Mesendoderm (in vitro differentiated cells): ENCODE measurements around the gene WEE1.

Source experiments
- DNase-seq: peaks from one replicate; pipeline ENCODE4 v3.0.0; 2013
- H2AK5ac ChIP-seq: 2 replicates; pipeline ENCODE4 v1.6.1; 2013; ENCODE audit warnings: low read length, inconsistent platforms
- H2BK120ac ChIP-seq: 2 replicates; pipeline ENCODE4 v1.6.1; 2013; ENCODE audit warnings: low read depth, mild to moderate bottlenecking, low read length, moderate library complexity, mixed read lengths
- H2BK15ac ChIP-seq: replicated peaks from 2 replicates; pipeline ENCODE4 v1.6.1; 2013; ENCODE audit warnings: low read depth, mild to moderate bottlenecking, moderate library complexity
- H2BK5ac ChIP-seq: 2 replicates; pipeline ENCODE4 v1.6.1; 2013; ENCODE audit warnings: low read length, inconsistent platforms
- H3K18ac ChIP-seq: 2 replicates; pipeline ENCODE4 v1.6.1; 2013; ENCODE audit warnings: mild to moderate bottlenecking, low read length, mixed read lengths
- H3K23ac ChIP-seq: one replicate; pipeline ENCODE4 v1.6.1; 2013; ENCODE audit warnings: low read length
- H3K27ac ChIP-seq: 2 replicates; pipeline ENCODE4 v1.5.1; 2013; ENCODE audit warnings: low read depth, mild to moderate bottlenecking, inconsistent platforms, low read length, moderate library complexity
- H3K27me3 ChIP-seq: 2 replicates; pipeline ENCODE4 v1.6.1; 2013; ENCODE audit warnings: low read length, control low read depth, mild to moderate bottlenecking, inconsistent platforms; ENCODE audit not compliant: insufficient read depth, poor library complexity
- H3K36me3 ChIP-seq: 2 replicates; pipeline ENCODE4 v1.6.1; 2013; ENCODE audit warnings: low read length, inconsistent platforms; ENCODE audit not compliant: control insufficient read depth, insufficient read depth
- H3K4ac ChIP-seq: one replicate; pipeline ENCODE4 v1.6.1; 2013; ENCODE audit warnings: low read depth, mild to moderate bottlenecking, low read length, moderate library complexity
- H3K4me1 ChIP-seq: 2 replicates; pipeline ENCODE4 v1.6.1; 2013; ENCODE audit warnings: low read depth, low read length, inconsistent platforms; ENCODE audit not compliant: control insufficient read depth
- H3K4me2 ChIP-seq: 2 replicates; pipeline ENCODE4 v1.6.1; 2013; ENCODE audit warnings: low read length
- H3K4me3 ChIP-seq: 2 replicates; pipeline ENCODE4 v1.5.1; 2013; ENCODE audit warnings: mild to moderate bottlenecking, low read length
- H3K56ac ChIP-seq: one replicate; pipeline ENCODE4 v1.6.1; 2013; ENCODE audit warnings: low read length
- H3K79me1 ChIP-seq: 2 replicates; pipeline ENCODE4 v1.6.1; 2013; ENCODE audit warnings: low read length, inconsistent platforms
- H3K79me2 ChIP-seq: 2 replicates; pipeline ENCODE4 v1.6.1; 2013; ENCODE audit warnings: mild to moderate bottlenecking, low read length; ENCODE audit not compliant: control insufficient read depth, insufficient read depth
- H3K9ac ChIP-seq: 2 replicates; pipeline ENCODE4 v1.6.1; 2013; ENCODE audit warnings: low read length, inconsistent platforms
- H4K5ac ChIP-seq: one replicate; pipeline ENCODE4 v1.6.1; 2013; ENCODE audit warnings: low read length
- H4K8ac ChIP-seq: one replicate; pipeline ENCODE4 v1.6.1; 2013; ENCODE audit warnings: low read depth, mild to moderate bottlenecking, control low read depth, low read length, moderate library complexity
- WGBS: extraction: QIAGEN DNeasy Blood & Tissue Kit; methylation state at CpG from one replicate; pipeline ENCODE4 v1.1.7; 2013; ENCODE audit warnings: low lambda C conversion rate, missing lambda C conversion rate; ENCODE audit not compliant: insufficient coverage; ENCODE audit errors: extremely low coverage; 5-methylcytosine and 5-hydroxymethylcytosine counted together

Gene WEE1

DNA sequence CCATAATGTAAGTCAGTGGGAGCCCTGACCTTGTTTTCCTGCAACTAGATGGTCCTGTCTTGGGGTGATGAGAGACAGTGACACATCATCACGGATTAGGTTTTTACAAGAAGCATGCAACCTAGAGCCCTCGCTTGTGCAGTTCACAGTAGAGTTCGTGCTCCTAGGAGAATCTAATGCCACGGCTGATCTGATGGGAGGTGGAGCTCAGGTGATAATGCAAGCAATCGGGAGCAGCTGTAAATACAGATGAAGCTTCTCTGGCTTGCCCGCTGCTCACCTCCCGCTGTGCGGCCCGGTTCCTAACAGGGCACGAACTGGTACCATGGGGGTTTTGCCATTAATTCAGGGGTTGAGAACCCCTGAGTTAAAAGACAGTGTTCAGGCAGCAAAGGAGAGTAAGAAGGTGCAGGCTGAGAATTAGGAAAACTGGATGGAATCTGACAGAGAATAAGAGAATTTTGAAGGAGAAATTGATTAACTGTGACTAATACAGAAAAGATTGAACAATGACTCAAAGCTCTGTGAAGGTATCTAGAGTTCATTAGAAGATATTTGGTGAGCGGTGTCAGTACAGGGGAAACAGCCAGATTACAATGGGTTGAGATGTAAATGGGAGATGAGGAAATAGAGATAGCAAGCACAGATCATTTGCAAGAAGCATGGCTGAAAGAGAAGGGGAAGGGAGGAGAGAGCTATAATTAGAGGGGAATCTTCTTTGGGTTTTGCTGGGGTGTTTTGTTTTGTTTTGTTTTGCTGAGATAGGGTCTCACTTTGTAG, 21.0 kb downstream of the WEE1 start:
- H2BK5ac ChIP-seq, result no peak overlapping the region
- H4K5ac ChIP-seq, result no peak overlapping the region
- no peaks in the 10 kb centered on the region for H3K27me3 ChIP-seq
- no peak overlapping the region for H3K4me3 ChIP-seq
- DNase-seq, result peak; percentile 72
- no CpG with 5 or more reads among the region's 11 CpGs for WGBS
- H3K9ac ChIP-seq, result no peak overlapping the region
- H3K79me2 ChIP-seq, result no peaks in the 10 kb centered on the region
- no peak overlapping the region for H3K4me2 ChIP-seq
- no peak overlapping the region for H2BK15ac ChIP-seq
- H3K36me3 ChIP-seq, result no peaks in the 10 kb centered on the region
- no peak overlapping the region for H2BK120ac ChIP-seq
- H3K56ac ChIP-seq, result peak overlapping the region; percentile 65
- no peaks in the 10 kb centered on the region for H3K79me1 ChIP-seq
- no peak overlapping the region for H3K4ac ChIP-seq
- H3K18ac ChIP-seq, result peak overlapping the region; percentile 39
- H3K4me1 ChIP-seq, result peaks cover 3% of the 10 kb centered on the region
- H3K27ac ChIP-seq, result peak overlapping the region; percentile 55
- H4K8ac ChIP-seq, result no peak overlapping the region
- no peak overlapping the region for H2AK5ac ChIP-seq
- H3K23ac ChIP-seq, result no peak overlapping the region

DNA sequence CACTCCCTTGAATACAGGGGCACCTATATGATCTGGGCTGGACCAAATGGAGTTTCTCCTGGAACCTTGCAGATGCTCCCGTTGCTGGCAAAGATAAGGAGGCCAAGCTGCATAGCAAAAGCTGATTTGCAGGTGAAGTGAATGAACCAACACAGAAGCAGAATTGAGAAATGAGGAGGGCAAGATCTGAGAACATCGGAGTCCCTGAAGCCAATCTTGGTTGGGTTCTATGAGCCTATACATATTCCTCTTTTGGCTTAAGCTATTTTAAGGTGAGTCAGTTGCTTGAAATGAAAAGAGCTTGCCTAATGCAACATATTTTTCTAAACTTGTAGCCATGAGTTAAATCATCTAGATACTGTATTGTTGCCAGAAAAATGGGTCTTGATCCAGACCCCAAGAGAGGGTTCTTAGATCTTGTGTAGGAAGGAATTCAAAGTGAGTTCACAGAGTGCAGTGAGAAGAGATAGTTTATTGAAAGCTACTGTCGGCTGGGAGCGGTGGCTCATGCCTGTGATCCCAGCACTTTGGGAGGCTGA, 23.5 kb downstream of the WEE1 start:
- DNase-seq, result no peak
- WGBS, result no CpG with 5 or more reads among the region's 4 CpGs

DNA sequence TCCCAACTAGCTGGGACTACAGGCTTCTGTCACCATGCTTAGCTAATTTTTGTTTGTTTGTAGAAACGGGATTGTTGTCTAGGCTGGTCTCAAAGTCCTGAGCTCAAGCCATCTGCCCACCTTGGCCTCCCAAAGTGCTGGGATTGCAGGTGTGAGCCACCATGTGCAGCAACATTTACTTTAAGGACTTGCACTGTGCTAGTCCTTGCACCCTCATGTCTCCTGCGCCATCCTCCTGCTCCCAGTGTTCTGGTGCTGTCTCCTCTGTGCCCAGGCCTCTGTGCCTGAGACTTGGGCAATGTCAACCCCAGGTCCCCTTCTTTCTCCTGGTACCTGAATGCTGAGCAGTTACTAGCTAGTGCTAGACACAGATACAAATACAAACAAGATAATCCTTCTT, 26.7 kb downstream of the WEE1 start:
- H2AK5ac ChIP-seq, result peak overlapping the region; percentile 3
- H3K23ac ChIP-seq, result peak overlapping the region; percentile 25
- no peak overlapping the region for H4K8ac ChIP-seq
- no peak overlapping the region for H3K56ac ChIP-seq
- H3K27me3 ChIP-seq, result no peaks in the 10 kb centered on the region
- no peak overlapping the region for H2BK5ac ChIP-seq
- DNase-seq, result no peak
- H3K4me2 ChIP-seq, result no peak overlapping the region
- H3K27ac ChIP-seq, result no peak overlapping the region
- H3K4me1 ChIP-seq, result peaks cover 11% of the 10 kb centered on the region
- no CpG with 5 or more reads among the region's 2 CpGs for WGBS
- H2BK120ac ChIP-seq, result no peak overlapping the region
- no peak overlapping the region for H4K5ac ChIP-seq
- no peak overlapping the region for H2BK15ac ChIP-seq
- no peak overlapping the region for H3K9ac ChIP-seq
- no peaks in the 10 kb centered on the region for H3K79me1 ChIP-seq
- H3K79me2 ChIP-seq, result no peaks in the 10 kb centered on the region
- H3K18ac ChIP-seq, result no peak overlapping the region
- no peaks in the 10 kb centered on the region for H3K36me3 ChIP-seq
- H3K4me3 ChIP-seq, result no peak overlapping the region
- H3K4ac ChIP-seq, result no peak overlapping the region

More for the DNA sequence above, 23.5 kb downstream of the WEE1 start:
- Histone ChIP-seq H2BK15ac (no peak overlapping the region), H3K23ac (no peak overlapping the region), H3K4ac (no peak overlapping the region), H2BK5ac (no peak overlapping the region), H3K79me1 (no peaks in the 10 kb centered on the region), H3K4me2 (no peak overlapping the region), H3K4me3 (no peak overlapping the region), H3K18ac (no peak overlapping the region), H4K5ac (no peak overlapping the region), H3K9ac (no peak overlapping the region), H3K36me3 (no peaks in the 10 kb centered on the region), H2BK120ac (no peak overlapping the region), H3K27ac (no peak overlapping the region), H2AK5ac (no peak overlapping the region), H3K79me2 (no peaks in the 10 kb centered on the region), H4K8ac (no peak overlapping the region), H3K4me1 (peaks cover 14% of the 10 kb centered on the region), H3K56ac (no peak overlapping the region), H3K27me3 (no peaks in the 10 kb centered on the region)

DNA sequence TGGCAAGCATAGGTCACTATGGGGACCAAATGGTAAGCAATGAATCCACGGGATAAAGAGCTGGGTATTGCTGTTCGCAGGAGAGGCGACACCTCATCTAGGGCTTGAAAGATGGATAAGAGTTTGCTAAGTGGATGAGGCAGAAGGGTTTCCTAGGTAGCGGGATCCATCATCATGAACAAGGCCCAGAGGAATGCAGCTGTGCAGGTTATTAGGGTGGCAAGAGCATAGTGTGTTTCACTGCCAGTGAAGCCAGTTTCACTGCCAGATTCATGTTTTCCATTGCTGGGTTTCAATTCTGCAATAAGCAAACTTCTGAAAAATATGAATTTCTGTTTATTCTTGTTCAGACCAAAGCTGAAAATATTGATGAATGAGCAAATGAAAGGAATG, 27.2 kb downstream of the WEE1 start:
- H2BK15ac ChIP-seq, result no peak overlapping the region
- H3K18ac ChIP-seq, result no peak overlapping the region
- H3K79me1 ChIP-seq, result no peaks in the 10 kb centered on the region
- H3K36me3 ChIP-seq, result no peaks in the 10 kb centered on the region
- H3K27me3 ChIP-seq, result no peaks in the 10 kb centered on the region
- WGBS, result no CpG with 5 or more reads among the region's 4 CpGs
- no peaks in the 10 kb centered on the region for H3K79me2 ChIP-seq
- H2AK5ac ChIP-seq, result peak overlapping the region; percentile 3
- peak overlapping the region; percentile 47 for H3K56ac ChIP-seq
- no peak overlapping the region for H4K8ac ChIP-seq
- peaks cover 11% of the 10 kb centered on the region for H3K4me1 ChIP-seq
- H3K4ac ChIP-seq, result no peak overlapping the region
- no peak overlapping the region for H3K4me3 ChIP-seq
- H4K5ac ChIP-seq, result no peak overlapping the region
- H3K23ac ChIP-seq, result no peak overlapping the region
- no peak overlapping the region for H3K27ac ChIP-seq
- no peak overlapping the region for H2BK120ac ChIP-seq
- H2BK5ac ChIP-seq, result peak overlapping the region; percentile 37
- no peak overlapping the region for H3K9ac ChIP-seq
- no peak overlapping the region for H3K4me2 ChIP-seq
- DNase-seq, result peak; percentile 80

DNA sequence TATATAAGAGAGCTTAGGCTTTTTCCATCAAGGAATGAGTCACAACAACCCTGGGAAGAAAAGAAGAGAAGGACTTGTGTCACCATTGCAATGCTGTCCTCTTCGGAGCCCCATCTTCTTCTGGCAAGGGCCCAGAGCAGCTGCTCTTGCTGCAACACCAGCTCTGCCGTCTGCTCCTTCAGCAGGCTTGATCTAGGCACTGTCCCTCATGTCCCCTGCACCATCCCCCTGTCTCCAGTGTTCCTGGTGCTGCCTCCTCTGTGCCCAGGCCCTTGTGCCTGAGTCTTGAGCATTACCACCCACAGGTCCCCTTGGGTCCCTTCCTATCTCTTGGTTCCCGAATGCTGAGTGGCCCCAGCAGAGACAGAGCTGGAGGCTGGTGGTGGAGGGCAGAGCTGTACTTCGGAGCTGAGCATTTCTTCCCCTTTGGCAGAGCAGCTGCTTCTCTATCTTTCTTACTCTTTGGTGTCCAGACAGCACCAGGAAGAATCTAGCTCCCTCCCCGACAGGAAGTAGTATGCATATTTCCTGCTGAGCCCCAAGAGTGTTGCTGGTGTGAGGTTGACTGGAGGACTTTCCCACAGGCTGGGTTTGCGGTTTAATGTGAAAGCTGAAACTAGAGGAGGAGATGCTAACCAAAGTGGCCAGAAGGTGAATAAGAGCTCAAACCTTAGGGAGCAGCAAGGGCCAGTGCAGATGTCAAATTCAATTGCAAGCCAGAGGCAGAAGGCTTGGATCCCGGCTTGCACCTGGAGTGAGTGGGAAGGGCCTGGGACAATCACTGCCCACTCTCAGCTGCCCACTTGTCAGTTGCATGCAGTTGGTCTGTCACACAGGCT, 27.8 kb downstream of the WEE1 start:
- peak overlapping the region; percentile 71 for H3K27ac ChIP-seq
- no CpG with 5 or more reads among the region's 7 CpGs for WGBS

More for the DNA sequence above, 27.8 kb downstream of the WEE1 start:
- Histone ChIP-seq H2BK120ac (no peak overlapping the region), H3K79me1 (no peaks in the 10 kb centered on the region), H3K4me1 (peaks cover 11% of the 10 kb centered on the region), H3K4me3 (no peak overlapping the region), H3K4ac (peak overlapping the region; percentile 19), H3K56ac (peak overlapping the region; percentile 43), H3K79me2 (no peaks in the 10 kb centered on the region), H4K8ac (no peak overlapping the region), H3K27me3 (no peaks in the 10 kb centered on the region), H3K36me3 (no peaks in the 10 kb centered on the region), H2AK5ac (no peak overlapping the region), H3K18ac (peak overlapping the region; percentile 8), H3K4me2 (peak overlapping the region; percentile 1), H2BK5ac (peak overlapping the region; percentile 66), H3K9ac (peak overlapping the region; percentile 34), H3K23ac (no peak overlapping the region), H4K5ac (no peak overlapping the region), H2BK15ac (no peak overlapping the region)
- peak; percentile 94 for DNase-seq
